ENCODE results near the gene MARK1. TPM values are rescaled to one million over a fixed set of nuclear protein-coding genes. Genes with fewer than 3 reads are reported as not detected.

Gene MARK1
- total RNA-seq (2014; rRNA removed; shearing (Covaris generic); ENCODE audit: low replicate concordance), result not detected in 2 replicates

DNA sequence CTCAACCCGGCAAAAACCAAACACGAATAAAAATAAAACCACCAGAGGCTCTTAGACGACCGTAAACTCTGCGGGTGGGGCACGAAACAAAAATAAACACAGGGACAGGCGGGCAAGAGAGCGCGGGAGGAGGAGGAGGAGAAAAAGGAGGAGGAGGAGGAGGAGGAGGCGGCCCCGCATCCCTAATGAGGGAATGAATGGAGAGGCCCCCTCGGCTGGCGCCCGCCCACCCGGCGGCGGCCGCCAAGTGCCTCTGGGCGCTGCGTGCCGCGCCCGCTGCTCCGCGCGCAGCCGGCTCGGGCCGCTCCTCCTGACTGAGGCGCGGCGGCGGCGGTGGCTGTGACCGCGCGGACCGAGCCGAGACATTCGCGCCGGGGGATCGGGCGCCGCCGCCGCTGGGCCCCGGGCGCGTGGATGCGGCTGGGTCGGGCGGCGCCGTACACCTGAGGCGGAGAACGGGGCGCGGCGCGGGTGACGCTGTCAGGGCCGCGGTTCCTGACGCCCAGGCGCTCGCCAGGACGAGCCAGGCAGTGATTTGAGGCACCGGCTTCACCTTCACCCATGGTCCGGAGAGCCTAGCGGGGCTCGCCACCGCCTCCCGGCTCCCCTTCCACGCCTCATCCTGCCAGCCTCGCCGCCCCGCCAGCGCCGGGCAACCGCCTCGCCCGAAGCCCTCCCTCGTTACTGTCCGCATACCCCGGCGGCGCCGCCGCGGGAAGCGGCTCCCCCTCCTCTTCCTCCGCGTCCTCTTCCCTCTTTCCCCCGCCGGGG is at the start of gene MARK1:
Gene MARK1, plus strand, starts transcription at position 229 of the 771 bp plus-strand sequence. CDS start 687 bp downstream, outside the sequence.
- DNase-seq, result peak; percentile 57
- Histone ChIP-seq H3K4me3 (peak within 1 kb of the TSS; percentile 47), H3K9me3 (no peaks in the 10 kb centered on the region), H3K36me3 (no peaks in the 10 kb centered on the region), H3K27me3 (peaks cover 87% of the 10 kb centered on the region)

DNA sequence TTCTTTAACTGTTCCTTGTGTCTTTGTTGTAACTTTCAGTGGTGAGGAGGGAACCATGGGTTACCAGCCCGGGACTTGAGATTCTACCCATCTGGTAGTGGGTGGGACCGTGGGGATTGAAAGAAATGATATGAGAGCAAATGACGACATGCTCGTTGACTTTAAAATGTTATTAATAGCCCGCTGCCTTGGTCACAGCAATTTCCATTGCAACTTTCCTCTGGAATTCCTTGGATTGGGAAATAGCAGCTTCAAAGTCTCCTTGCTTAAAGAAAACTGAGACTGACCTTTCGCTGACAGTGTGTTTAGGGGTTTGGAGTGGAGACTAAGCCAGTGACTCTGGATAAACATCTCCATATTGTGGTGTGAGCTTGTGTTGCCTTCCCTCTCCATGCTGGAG is 44.2 kb upstream of the MARK1 start:
- Histone ChIP-seq H3K27me3 (peaks cover 2% of the 10 kb centered on the region; the same call in 1 of the 2 replicates), H3K36me3 (no peaks in the 10 kb centered on the region), H3K9me3 (no peaks in the 10 kb centered on the region), H3K4me3 (no peak overlapping the region)
- no peak for DNase-seq

DNA sequence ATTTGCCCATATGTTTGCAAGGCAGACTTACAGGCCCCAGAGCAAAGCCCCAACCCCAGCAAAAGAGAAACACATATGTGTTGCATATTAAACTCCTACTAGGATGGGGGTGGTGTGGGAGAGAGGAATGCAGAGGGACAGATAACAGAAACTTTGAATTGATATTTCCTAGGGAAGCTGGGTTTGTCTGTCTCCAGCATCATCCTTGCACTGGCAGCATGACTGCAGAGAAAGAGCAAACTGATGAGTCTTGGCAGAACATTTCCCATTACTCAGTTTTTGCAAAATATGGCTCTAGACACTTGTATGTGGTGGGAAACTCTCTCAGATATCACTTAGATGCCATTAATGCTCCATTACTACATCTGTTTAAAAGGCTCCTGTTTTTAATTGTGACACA is 43.8 kb upstream of the MARK1 start:
- H3K4me3 ChIP-seq, result no peak overlapping the region
- no peaks in the 10 kb centered on the region for H3K36me3 ChIP-seq
- no peak for DNase-seq
- H3K9me3 ChIP-seq, result no peaks in the 10 kb centered on the region
- peaks cover 2% of the 10 kb centered on the region; the same call in 1 of the 2 replicates for H3K27me3 ChIP-seq

DNA sequence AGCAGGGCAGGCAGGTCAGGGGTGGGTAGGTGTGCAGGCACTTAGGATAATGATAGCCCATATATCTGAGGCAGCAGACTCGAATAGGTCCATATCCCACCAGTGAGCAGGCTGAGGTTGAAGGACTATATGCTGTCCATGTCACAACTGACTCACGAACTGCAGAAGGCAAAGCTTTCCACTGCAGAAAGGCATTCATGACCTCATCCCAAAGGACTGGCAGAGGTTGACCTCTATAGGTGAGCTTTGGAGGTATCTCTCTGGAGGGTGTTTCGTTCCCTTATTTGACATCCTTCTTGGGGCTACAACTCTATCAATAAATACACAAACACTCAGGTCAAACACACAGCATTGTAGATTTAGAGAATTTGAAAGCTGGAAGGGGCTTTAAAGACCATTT is 42.8 kb upstream of the MARK1 start:
- Histone ChIP-seq H3K4me3 (no peak overlapping the region), H3K36me3 (no peaks in the 10 kb centered on the region), H3K27me3 (no peaks in the 10 kb centered on the region), H3K9me3 (no peaks in the 10 kb centered on the region)
- no peak for DNase-seq

DNA sequence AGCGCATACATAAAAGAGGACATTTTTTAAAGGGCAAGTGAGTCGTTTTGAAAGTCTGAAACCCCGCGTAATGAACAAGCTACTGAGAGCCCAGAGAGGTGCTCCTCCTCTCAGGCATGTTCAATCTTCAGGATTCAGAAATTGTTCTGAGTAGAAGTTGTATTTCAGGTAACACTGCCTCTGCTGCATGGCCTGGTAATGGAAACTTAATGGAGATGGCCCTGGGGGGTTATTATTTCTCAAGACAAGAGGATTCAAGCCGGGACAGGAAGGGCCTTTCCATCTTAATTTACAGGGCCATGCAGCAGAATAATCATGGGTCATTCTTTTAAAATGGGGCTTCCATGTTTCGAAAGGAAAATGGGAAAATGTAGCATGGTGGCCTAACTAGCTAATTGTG is 42.1 kb upstream of the MARK1 start:
- Histone ChIP-seq H3K27me3 (no peaks in the 10 kb centered on the region), H3K36me3 (no peaks in the 10 kb centered on the region), H3K4me3 (no peak overlapping the region), H3K9me3 (no peaks in the 10 kb centered on the region)
- no peak for DNase-seq

DNA sequence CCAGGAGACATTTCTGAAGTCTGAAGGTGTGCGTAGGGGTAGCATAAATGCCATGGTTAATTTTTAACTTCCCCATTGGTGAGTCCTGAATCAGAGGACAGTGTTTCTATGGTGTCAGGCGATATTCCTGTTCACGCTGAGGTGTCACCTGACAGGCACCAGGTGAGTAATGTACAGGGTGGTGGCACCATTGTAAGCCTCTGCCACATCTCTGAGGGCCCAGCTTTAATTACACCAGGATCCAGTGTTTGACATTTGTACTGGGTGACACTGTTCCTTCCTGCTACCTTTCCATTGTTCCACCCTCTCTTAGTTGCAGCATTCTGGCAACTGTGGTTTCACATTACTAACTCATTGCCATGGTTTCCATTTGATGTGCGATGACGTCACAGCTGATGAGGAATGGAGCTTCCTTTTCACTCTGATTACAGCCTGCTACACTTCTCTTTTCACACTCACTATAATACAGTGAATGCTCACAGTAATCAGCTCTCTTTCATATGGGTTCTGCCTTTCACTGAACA is 40.6 kb upstream of the MARK1 start:
- no peak for DNase-seq
- H3K4me3 ChIP-seq, result no peak overlapping the region
- H3K27me3 ChIP-seq, result no peaks in the 10 kb centered on the region
- H3K36me3 ChIP-seq, result no peaks in the 10 kb centered on the region
- no peaks in the 10 kb centered on the region for H3K9me3 ChIP-seq

DNA sequence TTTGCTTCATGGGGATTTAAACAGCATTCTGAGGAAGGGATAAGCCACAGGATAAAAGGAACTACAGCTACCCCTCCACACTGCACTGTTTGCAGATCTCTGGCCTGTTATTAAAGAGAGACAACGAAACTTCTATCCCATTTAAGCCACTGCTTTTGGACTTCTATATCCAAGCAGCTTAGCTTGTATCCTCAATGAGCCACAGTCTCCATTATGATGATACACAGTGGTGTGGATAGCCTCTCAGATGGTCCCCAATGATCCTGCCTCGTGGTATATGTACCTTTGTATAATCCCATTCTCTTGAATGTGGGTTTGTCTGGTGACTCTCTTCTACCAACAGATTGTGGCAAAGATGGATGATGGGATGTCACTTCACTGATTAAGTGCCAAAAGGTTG is 36.0 kb upstream of the MARK1 start:
- Histone ChIP-seq H3K27me3 (peaks cover 3% of the 10 kb centered on the region), H3K4me3 (no peak overlapping the region), H3K36me3 (no peaks in the 10 kb centered on the region), H3K9me3 (no peaks in the 10 kb centered on the region)
- DNase-seq, result no peak

DNA sequence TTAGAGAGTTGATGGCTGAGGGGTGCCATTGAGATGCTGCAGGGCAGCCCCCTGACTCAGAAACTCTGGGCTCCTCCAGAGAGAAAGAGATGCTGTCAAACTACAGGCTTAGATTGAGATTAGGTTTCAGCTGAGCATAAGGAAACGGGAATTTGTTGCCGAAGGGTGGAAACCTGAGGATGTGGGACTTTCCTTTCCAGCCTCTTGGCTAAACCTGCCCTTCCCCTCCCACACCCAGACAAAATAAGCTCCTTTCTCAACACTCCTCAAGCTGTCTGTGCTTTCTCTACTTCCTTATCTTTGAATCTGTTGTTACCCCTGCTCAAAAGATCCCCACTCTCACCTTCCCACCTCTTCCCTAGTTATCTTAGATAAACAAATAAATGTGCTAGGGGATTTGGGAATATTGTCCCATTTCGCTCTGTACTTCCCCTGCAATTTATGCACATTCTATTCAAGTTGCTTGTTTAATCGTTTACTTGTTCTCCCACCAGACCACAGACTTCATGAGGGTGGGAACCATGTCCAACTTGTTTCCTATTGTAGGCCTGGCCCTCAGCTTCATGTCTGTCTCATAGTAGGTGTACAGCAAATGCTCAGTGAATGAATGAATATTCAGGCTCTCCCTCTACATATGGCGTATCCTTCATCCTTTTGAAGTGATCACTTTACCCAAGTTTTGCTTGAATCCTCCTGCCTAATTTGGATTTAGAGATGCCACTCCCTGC is 30.6 kb upstream of the MARK1 start:
- Histone ChIP-seq H3K9me3 (no peaks in the 10 kb centered on the region), H3K4me3 (no peak overlapping the region), H3K36me3 (no peaks in the 10 kb centered on the region), H3K27me3 (peaks cover 5% of the 10 kb centered on the region)
- no peak for DNase-seq

DNA sequence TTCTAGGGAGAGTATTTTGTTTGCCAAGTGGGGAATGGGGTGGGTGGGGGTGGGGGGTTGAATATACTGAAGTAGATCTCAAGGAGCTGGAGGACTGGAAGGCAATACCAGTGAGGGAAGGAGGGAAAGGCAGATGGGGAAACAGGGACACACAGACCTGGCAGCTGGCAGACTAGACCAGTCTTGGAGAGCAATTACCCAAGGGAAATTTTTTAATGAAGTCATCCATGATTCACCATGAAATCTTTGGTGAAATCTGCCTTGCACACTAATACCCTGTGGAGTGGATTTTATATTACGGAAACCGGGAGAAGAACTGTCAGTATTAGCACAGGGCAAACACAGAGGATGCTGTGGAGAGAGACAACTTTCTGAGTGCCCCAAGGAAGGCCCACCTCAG is 29.7 kb upstream of the MARK1 start:
- Histone ChIP-seq H3K9me3 (no peaks in the 10 kb centered on the region), H3K27me3 (peaks cover 5% of the 10 kb centered on the region)
- DNase-seq, result no peak

DNA sequence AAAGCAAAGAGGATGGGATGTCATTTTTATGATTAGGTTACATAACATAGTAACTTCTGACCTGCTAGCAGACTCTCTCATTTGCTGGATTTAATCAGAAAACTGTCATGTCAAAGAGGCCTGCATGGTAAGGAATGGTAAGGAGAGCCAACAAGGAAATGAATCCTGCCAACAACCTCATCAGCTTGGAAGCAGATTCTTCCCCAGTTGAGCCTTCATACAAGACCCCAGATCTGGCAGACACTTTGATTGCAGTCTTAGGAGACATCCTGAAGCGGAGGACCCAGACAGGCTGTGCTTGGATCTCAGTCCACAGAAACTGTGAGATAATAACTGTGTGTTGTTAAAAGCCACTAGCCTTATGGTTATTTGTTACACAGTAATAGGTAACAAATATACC is 27.6 kb upstream of the MARK1 start:
- Histone ChIP-seq H3K27me3 (peaks cover 2% of the 10 kb centered on the region), H3K4me3 (no peak overlapping the region)

More for the DNA sequence above, 29.7 kb upstream of the MARK1 start:
- H3K36me3 ChIP-seq, result no peaks in the 10 kb centered on the region
- no peak overlapping the region for H3K4me3 ChIP-seq

DNA sequence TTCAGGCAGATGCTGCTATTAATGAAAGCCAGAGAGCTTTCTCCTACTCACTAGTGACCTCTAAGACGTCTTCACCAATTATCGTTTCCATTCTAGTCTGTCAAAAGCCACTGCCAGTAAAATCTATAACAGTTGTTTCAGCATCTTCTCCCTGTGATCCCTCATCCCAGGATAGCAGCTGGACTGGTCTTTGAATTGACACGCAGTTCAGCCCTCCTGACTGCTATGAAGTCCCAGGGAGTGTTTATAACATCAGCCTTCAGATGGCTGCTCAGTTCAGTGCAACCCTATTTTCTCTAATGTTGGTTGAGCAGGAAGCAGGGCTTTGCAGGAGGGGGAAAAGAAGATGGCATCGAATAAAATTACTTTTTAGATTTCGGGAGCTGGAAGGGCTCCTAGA is 23.6 kb upstream of the MARK1 start:
- DNase-seq, result no peak
- Histone ChIP-seq H3K4me3 (no peak overlapping the region), H3K36me3 (no peaks in the 10 kb centered on the region), H3K9me3 (no peaks in the 10 kb centered on the region), H3K27me3 (peaks cover 7% of the 10 kb centered on the region)

More for the DNA sequence above, 27.6 kb upstream of the MARK1 start:
- DNase-seq, result no peak
- no peaks in the 10 kb centered on the region for H3K9me3 ChIP-seq
- H3K36me3 ChIP-seq, result no peaks in the 10 kb centered on the region

DNA sequence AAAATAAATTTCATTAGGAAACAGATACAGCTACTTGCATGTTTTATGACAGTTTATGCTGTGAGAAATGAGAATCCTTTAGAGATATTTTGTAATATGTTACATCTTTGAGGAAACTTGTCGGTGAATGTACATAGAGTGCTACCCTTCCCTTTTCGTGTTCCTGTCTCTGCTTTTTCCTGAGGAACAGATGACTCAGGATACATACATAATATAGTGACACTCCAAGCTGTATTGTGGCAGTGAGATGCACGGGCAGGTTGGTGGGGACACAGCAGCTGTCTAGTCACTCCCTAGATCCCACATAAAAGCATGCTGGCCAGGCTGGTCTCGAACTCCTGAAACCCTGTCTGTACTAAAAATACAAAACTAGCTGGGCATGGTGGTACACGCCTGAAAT is 20.9 kb upstream of the MARK1 start:
- Histone ChIP-seq H3K27me3 (peaks cover 8% of the 10 kb centered on the region), H3K4me3 (no peak overlapping the region), H3K36me3 (no peaks in the 10 kb centered on the region), H3K9me3 (no peaks in the 10 kb centered on the region)
- no peak for DNase-seq

DNA sequence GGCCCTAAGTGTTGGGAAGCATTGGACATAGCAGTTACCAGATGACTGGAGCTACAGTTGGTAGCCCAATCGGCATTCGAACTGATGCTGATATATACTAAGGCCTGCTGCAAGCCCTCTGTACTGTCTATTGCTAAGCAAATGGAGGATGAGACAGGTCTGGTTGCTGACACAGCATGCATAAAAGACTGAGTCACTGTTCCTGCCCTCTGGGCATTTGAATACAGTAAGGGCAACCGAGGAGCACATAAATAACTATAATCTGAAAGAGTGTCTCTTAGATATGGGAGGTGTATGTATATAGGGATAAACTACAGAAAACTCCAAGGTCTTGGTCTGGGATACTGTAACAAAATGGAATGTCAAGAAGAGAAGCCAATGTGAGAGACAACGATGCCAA is 16.8 kb upstream of the MARK1 start:
- H3K36me3 ChIP-seq, result no peaks in the 10 kb centered on the region
- no peak for DNase-seq
- no peak overlapping the region for H3K4me3 ChIP-seq
- peaks cover 6% of the 10 kb centered on the region; the same call in 1 of the 2 replicates for H3K27me3 ChIP-seq
- H3K9me3 ChIP-seq, result no peaks in the 10 kb centered on the region

DNA sequence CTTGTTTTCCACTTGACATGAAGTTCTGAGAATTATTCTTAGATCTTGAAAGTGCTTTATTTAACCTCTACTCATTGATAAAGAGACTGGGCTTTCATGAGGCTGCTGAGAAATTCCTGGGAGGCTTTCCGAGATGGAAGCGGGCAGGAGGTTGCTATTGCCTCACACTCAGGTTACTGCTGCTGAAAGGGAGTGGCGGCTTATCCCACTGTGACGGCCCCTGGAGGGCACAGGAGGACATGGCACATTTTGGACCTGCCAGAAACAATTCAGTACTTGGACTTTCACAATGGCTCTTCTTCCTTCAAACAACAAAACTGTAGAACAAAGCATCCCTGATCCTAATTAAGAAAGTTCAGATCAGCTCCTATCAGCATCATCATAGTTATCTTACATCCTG is 16.2 kb upstream of the MARK1 start:
- DNase-seq, result no peak
- H3K9me3 ChIP-seq, result no peaks in the 10 kb centered on the region
- H3K4me3 ChIP-seq, result no peak overlapping the region
- H3K27me3 ChIP-seq, result peaks cover 5% of the 10 kb centered on the region; the same call in 1 of the 2 replicates
- H3K36me3 ChIP-seq, result no peaks in the 10 kb centered on the region

DNA sequence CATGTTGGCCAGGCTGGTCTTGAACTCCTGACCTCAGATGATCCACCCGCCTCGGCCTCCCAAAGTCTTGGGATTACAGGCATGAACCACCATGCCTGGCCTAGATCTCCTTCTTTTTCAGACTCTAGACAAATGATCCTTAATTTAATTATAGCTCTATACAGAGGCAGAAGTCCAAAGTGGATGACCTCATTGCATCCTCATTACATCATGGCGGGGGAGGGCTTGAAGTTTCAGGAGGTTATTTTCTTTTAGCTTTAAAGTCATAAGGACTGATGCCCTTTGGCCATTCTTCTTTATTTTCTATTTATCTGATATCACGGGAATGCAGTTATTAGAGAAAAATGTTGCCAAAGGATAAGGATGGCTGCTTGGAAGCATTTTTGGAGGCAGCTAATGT is 14.1 kb upstream of the MARK1 start:
- no peaks in the 10 kb centered on the region; the same call in 1 of the 2 replicates for H3K9me3 ChIP-seq
- no peaks in the 10 kb centered on the region for H3K36me3 ChIP-seq
- H3K27me3 ChIP-seq, result peaks cover 14% of the 10 kb centered on the region
- DNase-seq, result no peak
- H3K4me3 ChIP-seq, result no peak overlapping the region

DNA sequence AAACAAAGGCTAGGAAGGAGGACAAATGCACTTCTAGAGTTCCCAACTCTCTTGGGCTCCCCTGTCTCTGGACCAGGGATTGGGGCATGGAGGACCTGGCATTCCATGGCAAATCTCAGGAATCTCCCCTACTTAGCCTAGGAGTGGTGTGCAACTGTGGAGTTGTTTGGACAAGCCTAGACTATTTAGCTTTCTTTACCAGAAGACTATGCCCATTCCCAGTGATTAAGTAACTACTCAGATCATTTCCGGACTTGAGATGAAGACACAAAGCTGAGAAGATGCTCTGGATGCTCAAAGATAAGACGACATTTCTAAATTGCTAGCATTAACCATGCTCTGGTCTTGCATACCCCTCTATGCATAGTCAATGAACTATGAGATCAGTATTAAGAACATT is 13.7 kb upstream of the MARK1 start:
- H3K9me3 ChIP-seq, result no peaks in the 10 kb centered on the region; the same call in 1 of the 2 replicates
- H3K36me3 ChIP-seq, result no peaks in the 10 kb centered on the region
- H3K27me3 ChIP-seq, result peaks cover 16% of the 10 kb centered on the region
- no peak for DNase-seq
- H3K4me3 ChIP-seq, result no peak overlapping the region

DNA sequence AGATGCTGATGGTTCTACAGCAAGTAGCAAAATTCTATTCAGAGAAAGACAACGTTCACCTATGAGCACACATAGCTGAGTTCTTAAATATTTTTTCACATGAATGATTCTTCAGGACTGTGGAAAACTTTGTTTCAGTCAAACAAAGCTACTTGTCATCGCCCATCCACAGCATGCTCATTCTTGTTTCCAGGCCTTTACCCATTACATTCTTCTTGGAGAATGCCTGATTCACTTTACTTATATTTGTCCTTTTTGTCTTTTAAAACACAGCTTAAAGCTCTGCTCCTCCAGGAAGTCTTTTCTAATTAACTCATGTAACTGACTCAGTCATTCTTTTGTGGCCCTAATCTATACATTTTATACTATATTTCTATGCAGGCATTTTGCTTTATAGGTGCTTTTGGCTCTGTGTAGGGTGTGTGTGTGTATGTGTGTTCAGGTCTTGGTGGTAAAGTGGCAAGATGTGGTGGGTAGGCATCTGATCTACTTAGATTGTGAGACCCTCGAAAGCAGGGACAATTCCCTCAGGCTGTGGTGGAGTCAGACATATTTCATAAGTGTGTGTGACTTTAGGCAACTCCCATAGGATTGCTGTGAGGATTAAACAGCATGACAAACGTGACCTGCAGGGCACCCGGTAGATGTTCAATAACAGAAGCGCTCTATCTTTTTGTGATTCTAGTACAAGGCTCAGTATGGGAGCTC is 11.8 kb upstream of the MARK1 start:
- no peak for DNase-seq
- H3K27me3 ChIP-seq, result peaks cover 18% of the 10 kb centered on the region

More for the DNA sequence above, 11.8 kb upstream of the MARK1 start:
- Histone ChIP-seq H3K9me3 (no peaks in the 10 kb centered on the region; the same call in 1 of the 2 replicates), H3K36me3 (no peaks in the 10 kb centered on the region), H3K4me3 (no peak overlapping the region)

Data from MG63 (cell line).